ENCODE measurements around the gene SOBP.

- TF ChIP-seq, protein P1, sequence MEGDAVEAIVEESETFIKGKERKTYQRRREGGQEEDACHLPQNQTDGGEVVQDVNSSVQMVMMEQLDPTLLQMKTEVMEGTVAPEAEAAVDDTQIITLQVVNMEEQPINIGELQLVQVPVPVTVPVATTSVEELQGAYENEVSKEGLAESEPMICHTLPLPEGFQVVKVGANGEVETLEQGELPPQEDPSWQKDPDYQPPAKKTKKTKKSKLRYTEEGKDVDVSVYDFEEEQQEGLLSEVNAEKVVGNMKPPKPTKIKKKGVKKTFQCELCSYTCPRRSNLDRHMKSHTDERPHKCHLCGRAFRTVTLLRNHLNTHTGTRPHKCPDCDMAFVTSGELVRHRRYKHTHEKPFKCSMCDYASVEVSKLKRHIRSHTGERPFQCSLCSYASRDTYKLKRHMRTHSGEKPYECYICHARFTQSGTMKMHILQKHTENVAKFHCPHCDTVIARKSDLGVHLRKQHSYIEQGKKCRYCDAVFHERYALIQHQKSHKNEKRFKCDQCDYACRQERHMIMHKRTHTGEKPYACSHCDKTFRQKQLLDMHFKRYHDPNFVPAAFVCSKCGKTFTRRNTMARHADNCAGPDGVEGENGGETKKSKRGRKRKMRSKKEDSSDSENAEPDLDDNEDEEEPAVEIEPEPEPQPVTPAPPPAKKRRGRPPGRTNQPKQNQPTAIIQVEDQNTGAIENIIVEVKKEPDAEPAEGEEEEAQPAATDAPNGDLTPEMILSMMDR (IDR thresholded peaks at IDR 0.05) = no peak
- TF ChIP-seq POLR2AphosphoS5 (IDR thresholded peaks at IDR 0.05) (no peak), EP300 (IDR thresholded peaks at IDR 0.05) (no peak), POLR2A (IDR thresholded peaks at IDR 0.05) (no peak)
Observed at GRCh38 chr6:107600936-107601335, 111.0 kb downstream of the SOBP start.

All from upper lobe of left lung (tissue), 4 donors.